ENCODE results near the gene CCDC102B. TPM values are rescaled to one million over a fixed set of nuclear protein-coding genes. Genes with fewer than 3 reads are reported as not detected.

The CCDC102B gene
- total RNA-seq, 1 experiment from 2014 or later = 3.1 TPM

- H3K4me1 Mint-ChIP-seq = no peaks in the 10 kb centered on the region
- DNase-seq (ENCODE audit: low spot score) = no peak
- peaks cover 2% of the 10 kb centered on the region; the same call in 1 of the 2 replicates for H3K36me3 Mint-ChIP-seq
- no peak for TF ChIP-seq TEAD1 (CRISPR knock-in tag; IDR thresholded peaks at IDR 0.05)
- H3K27me3 Mint-ChIP-seq (ENCODE audit: low read depth) = no peaks in the 10 kb centered on the region
- H3K9me3 Mint-ChIP-seq = peaks cover 15% of the 10 kb centered on the region
- no peak overlapping the region for H3K4me3 Mint-ChIP-seq
- ChIA-PET POLR2A (no interaction called here), CTCF (no interaction called here)
- ATAC-seq = no peak
- no peak overlapping the region for H3K27ac Mint-ChIP-seq
Measured at GRCh38 chr18:68772268-68772667, 25.6 kb upstream of the CCDC102B start.

- DNase-seq (ENCODE audit: low spot score) (no peak), ATAC-seq (no peak)
- ChIA-PET POLR2A (no interaction called here), CTCF (no interaction called here)
- no peaks in the 10 kb centered on the region for H3K27me3 Mint-ChIP-seq (ENCODE audit: low read depth)
- TF ChIP-seq ZNF138 (CRISPR knock-in tag; conservative IDR thresholded peaks at IDR 0.05) = no peak
- TF ChIP-seq ZNF532 (CRISPR knock-in tag; IDR thresholded peaks at IDR 0.05; ENCODE audit: borderline replicate concordance) = no peak
- TF ChIP-seq FOXP4 (CRISPR knock-in tag; IDR thresholded peaks at IDR 0.05) = no peak
- TF ChIP-seq SMAD3 (CRISPR knock-in tag; IDR thresholded peaks at IDR 0.05; ENCODE audit: borderline replicate concordance) = no peak
- TF ChIP-seq PREB (CRISPR knock-in tag; IDR thresholded peaks at IDR 0.05; ENCODE audit: borderline replicate concordance) = no peak
- no peak for TF ChIP-seq HMGXB4 (CRISPR knock-in tag; IDR thresholded peaks at IDR 0.05)
- TF ChIP-seq SOX15 (CRISPR knock-in tag; IDR thresholded peaks at IDR 0.05) = no peak
- TF ChIP-seq JUN (CRISPR knock-in tag; IDR thresholded peaks at IDR 0.05) = no peak
- H3K4me3 Mint-ChIP-seq = no peak overlapping the region
- no peak overlapping the region for H3K27ac Mint-ChIP-seq
- peaks cover 8% of the 10 kb centered on the region for H3K4me1 Mint-ChIP-seq
- H3K36me3 Mint-ChIP-seq = no peaks in the 10 kb centered on the region
- H3K9me3 Mint-ChIP-seq = no peaks in the 10 kb centered on the region
Measured at GRCh38 chr18:68778280-68778886, 19.5 kb upstream of the CCDC102B start.

GRCh38 chr18:68779169-68779568 lies 18.7 kb upstream of the CCDC102B start:
- H3K4me1 Mint-ChIP-seq = peaks cover 8% of the 10 kb centered on the region
- DNase-seq (ENCODE audit: low spot score) (no peak), ATAC-seq (no peak)
- POLR2A ChIA-PET = no interaction called here
- H3K27ac Mint-ChIP-seq = no peak overlapping the region
- H3K9me3 Mint-ChIP-seq = no peaks in the 10 kb centered on the region
- no peaks in the 10 kb centered on the region for H3K27me3 Mint-ChIP-seq (ENCODE audit: low read depth)
- no peak overlapping the region for H3K4me3 Mint-ChIP-seq
- H3K36me3 Mint-ChIP-seq = no peaks in the 10 kb centered on the region
- CTCF ChIA-PET = no interaction called here
- TF ChIP-seq HMGA2 (CRISPR knock-in tag; IDR thresholded peaks at IDR 0.05) (no peak), NR1H2 (CRISPR knock-in tag; IDR thresholded peaks at IDR 0.05) (no peak), NR3C1 (CRISPR knock-in tag; conservative IDR thresholded peaks at IDR 0.05; ENCODE audit: low read depth) (no peak), ZNF138 (CRISPR knock-in tag; conservative IDR thresholded peaks at IDR 0.05) (no peak), ZMAT4 (CRISPR knock-in tag; IDR thresholded peaks at IDR 0.05) (no peak), ZNF281 (CRISPR knock-in tag; IDR thresholded peaks at IDR 0.05) (no peak), CTCF (IDR thresholded peaks at IDR 0.05) (no peak)

All from WTC11 (cell line).